Esophagus squamous epithelium (tissue), 4 donors: Measurements from ENCODE around the gene ARHGAP26.

Experiments
- CTCF ChIP-seq, 6 experiments: fragments of 450-650 bp in 4 of 6; fragments of 200-600 bp in 2 of 6; sonication (generic) in 2 of 6; IDR thresholded peaks; one replicate each; pipeline ENCODE4 v1.5.1; 2016 to 2019; ENCODE audit warnings: antibody characterized with exemption in 6 of 6, mild to moderate bottlenecking in 4 of 6, moderate library complexity in 4 of 6
- POLR2A ChIP-seq, 4 donors: fragments of 450-650 bp; IDR thresholded peaks; one replicate each; pipeline ENCODE4 v1.6.1; 2017; ENCODE audit warnings: antibody characterized with exemption in 4 of 4, mild to moderate bottlenecking in 4 of 4, moderate library complexity in 3 of 4

GRCh38 chr5:143085319-143085917, 315.2 kb downstream of the ARHGAP26 start:
- TF ChIP-seq POLR2A (IDR thresholded peaks at IDR 0.05): no peak
- TF ChIP-seq CTCF (IDR thresholded peaks at IDR 0.05): no peak
